Lower leg skin (tissue), 4 donors: ENCODE results near the gene GCHFR. TPM values are rescaled to one million over a fixed set of nuclear protein-coding genes. Genes with fewer than 3 reads are reported as not detected.

ENCODE experiments used
- DNase-seq, 2 donors: peaks; one replicate each; pipeline ENCODE4 v3.0.0-alpha.2; 2019; ENCODE audit warnings: low spot score in 2 of 2
- H3K4me3 ChIP-seq: fragments of 200-600 bp; sonication (generic); 2 replicates; pipeline ENCODE4 v1.5.1; 2017; ENCODE audit warnings: mild to moderate bottlenecking, low read depth; ENCODE audit not compliant: poor library complexity, severe bottlenecking
- POLR2A ChIP-seq, 2 donors: fragments of 450-650 bp; IDR thresholded peaks; one replicate each; pipeline ENCODE4 v1.6.1; 2016 to 2017; ENCODE audit warnings: antibody characterized with exemption in 2 of 2, mild to moderate bottlenecking in 1 of 2, moderate library complexity in 1 of 2
- WGBS, 2 donors: methylation state at CpG; one replicate each; pipeline ENCODE4 v1.1.5; 2018; 5-methylcytosine and 5-hydroxymethylcytosine counted together
- intact Hi-C: fragments of 100-400 bp; cut with DNase I; formaldehyde crosslinking; loops from one replicate; pipeline ENCODE4 v1.15.0; 2023; ENCODE audit warnings: low total_unique reads
- total RNA-seq, 4 donors: library from RNA; depleted of rRNA; stranded (reverse); fragments of >200 nt; gene quantifications; one replicate each; pipeline ENCODE4 v1.1.0, GENCODE V29; 2016
- TF ChIP-seq, protein P1 (sequence below), 3 donors: fragments of 450-650 bp; IDR thresholded peaks; one replicate each; pipeline ENCODE4 v1.5.1; 2016; ENCODE audit warnings: antibody characterized with exemption in 3 of 3, mild to moderate bottlenecking in 3 of 3, moderate library complexity in 2 of 3

Gene GCHFR
- total RNA-seq, 4 donors from 2014 or later = 59.8 to 97.7 (median 88.6) TPM

DNA sequence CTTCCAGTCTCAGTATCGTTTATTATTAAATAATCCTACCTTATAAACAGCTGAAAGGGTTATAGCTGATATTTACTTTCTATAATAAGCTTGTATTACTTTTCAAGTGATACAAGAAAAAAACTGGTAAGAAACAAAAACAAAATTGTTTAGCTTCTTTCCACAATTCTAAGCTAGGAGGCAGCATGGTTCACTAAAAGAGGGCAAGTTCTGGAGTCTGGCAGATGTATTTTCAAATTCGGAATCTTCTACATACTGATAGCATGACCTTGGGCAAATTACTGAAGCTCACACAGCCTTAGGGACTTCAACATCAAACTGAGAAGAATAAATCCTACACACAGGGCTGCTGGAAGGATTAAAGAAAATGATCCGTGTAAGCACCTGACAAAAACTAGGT lies 21.3 kb downstream of the GCHFR start:
- 62 to 67% methylated on average over 3 of the region's 3 CpGs for WGBS, 2 donors
- DNase-seq = no peak
- intact Hi-C loops = no loop called here
- no peak overlapping the region for H3K4me3 ChIP-seq
- TF ChIP-seq, protein P1, sequence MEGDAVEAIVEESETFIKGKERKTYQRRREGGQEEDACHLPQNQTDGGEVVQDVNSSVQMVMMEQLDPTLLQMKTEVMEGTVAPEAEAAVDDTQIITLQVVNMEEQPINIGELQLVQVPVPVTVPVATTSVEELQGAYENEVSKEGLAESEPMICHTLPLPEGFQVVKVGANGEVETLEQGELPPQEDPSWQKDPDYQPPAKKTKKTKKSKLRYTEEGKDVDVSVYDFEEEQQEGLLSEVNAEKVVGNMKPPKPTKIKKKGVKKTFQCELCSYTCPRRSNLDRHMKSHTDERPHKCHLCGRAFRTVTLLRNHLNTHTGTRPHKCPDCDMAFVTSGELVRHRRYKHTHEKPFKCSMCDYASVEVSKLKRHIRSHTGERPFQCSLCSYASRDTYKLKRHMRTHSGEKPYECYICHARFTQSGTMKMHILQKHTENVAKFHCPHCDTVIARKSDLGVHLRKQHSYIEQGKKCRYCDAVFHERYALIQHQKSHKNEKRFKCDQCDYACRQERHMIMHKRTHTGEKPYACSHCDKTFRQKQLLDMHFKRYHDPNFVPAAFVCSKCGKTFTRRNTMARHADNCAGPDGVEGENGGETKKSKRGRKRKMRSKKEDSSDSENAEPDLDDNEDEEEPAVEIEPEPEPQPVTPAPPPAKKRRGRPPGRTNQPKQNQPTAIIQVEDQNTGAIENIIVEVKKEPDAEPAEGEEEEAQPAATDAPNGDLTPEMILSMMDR (IDR thresholded peaks at IDR 0.05) = no peak
- no peak for TF ChIP-seq POLR2A (IDR thresholded peaks at IDR 0.05)

DNA sequence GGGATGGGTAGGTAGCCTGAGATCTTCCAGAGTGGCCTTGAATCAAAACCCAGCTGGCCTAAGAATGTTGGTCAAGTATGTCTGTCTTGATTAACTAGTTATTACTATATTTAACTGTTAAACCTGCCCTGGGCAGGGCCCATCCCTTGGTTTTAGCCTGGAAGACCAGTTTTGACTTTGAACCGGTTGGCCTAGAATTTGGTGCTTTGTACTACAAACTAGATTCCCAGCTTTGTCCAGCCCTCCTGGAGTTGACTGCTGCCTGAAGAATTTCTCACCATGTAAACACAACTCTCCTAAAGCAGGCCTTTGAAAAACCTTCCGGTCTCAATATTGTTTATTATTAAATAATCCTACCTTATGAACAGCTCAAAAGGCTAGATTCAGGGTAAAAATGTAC lies 21.9 kb downstream of the GCHFR start:
- TF ChIP-seq POLR2A (IDR thresholded peaks at IDR 0.05) = no peak
- TF ChIP-seq, protein P1 (IDR thresholded peaks at IDR 0.05) = no peak
- WGBS, 2 donors = 67 to 75% methylated on average over 2 of the region's 2 CpGs
- no peak overlapping the region for H3K4me3 ChIP-seq
- no peak for DNase-seq
- intact Hi-C loops = no loop called here

DNA sequence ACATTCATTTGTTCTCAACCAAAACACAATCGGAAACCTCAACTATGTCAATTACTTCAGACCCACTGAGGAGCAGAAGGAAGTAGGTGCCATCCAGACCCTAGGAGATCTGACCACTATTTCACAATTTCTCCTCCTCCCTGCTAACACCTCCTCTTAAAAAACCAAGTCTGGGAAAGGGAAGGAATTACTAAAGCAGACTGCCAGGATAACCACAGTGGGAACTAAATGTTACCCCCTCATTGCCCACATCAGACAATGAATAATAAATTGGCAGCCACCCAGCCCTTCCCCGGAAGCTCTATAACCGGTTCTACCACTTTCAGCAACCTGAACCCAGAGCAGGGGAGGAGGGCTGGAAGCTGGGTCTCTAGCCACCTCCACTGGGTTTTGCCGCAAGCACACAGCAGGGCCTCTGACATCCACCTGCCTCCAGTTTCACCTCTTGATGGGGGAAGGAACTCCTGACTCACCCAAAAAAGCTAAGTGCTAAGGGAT lies 23.5 kb downstream of the GCHFR start:
- 18 to 19% methylated on average over 4 of the region's 4 CpGs for WGBS, 2 donors
- no peak for TF ChIP-seq POLR2A (IDR thresholded peaks at IDR 0.05)
- TF ChIP-seq, protein P1 (IDR thresholded peaks at IDR 0.05) = no peak
- no peak overlapping the region for H3K4me3 ChIP-seq
- DNase-seq = peak in 1 of 2 donors; percentile 53
- intact Hi-C loops = no loop called here

- no peak for DNase-seq
- no peak overlapping the region for H3K4me3 ChIP-seq
- 73 to 80% methylated on average over 6 of the region's 6 CpGs for WGBS, 2 donors
- TF ChIP-seq POLR2A (IDR thresholded peaks at IDR 0.05) = no peak
- TF ChIP-seq, protein P1 (IDR thresholded peaks at IDR 0.05) = no peak
- intact Hi-C loops = no loop called here
Observed at GRCh38 chr15:40787991-40788390, 24.1 kb downstream of the GCHFR start.

DNA sequence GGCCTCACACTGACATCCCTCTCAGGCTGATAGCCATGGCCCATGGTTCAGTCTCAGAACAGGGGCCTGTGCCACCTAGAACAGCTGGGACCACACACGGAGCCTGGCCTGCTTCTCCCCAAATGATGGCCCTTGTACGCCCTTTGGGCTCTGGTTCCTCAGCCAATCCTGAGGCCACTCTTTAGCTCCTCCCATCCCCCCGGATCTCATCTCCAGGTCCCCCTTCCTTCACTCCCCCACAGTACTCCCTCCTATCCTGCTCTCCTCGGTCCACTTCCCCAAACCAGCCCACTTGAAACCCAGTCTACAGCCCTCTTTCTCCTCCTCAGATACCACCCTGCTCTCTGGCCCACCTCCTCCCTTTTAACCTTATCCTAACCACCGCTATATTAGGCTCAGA lies 25.3 kb downstream of the GCHFR start:
- H3K4me3 ChIP-seq = no peak overlapping the region
- 80 to 84% methylated on average over 5 of the region's 5 CpGs for WGBS, 2 donors
- no peak for DNase-seq
- TF ChIP-seq, protein P1 (IDR thresholded peaks at IDR 0.05) = no peak
- no peak for TF ChIP-seq POLR2A (IDR thresholded peaks at IDR 0.05)
- intact Hi-C loops = no loop called here

DNA sequence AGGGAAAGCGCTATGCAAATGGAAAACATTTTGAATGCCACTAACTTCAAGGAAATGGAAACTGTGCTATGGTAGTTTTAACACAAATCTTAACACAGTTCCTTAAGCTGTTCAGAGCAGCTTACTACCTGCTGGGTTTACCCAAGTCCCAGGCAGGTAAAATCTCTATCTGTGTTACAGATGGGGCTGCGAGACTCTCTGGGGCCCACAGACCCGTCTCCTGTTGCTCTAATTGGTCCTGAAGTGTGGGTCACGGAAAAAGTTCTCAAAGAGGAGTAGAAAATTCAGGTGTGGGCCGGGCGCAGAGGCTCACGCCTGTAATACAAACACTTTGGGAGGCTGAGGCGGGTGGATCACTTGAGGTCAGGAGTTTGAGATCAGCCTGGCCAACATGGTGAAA lies 26.1 kb downstream of the GCHFR start:
- intact Hi-C loops = no loop called here
- WGBS, 2 donors = 89 to 95% methylated on average over 8 of the region's 8 CpGs
- no peak overlapping the region for H3K4me3 ChIP-seq
- DNase-seq = no peak
- no peak for TF ChIP-seq POLR2A (IDR thresholded peaks at IDR 0.05)
- TF ChIP-seq, protein P1 (IDR thresholded peaks at IDR 0.05) = no peak
